Measurements from ENCODE around the gene OR2C3. TPM values are rescaled to one million over a fixed set of nuclear protein-coding genes. Genes with fewer than 3 reads are reported as not detected.

OR2C3 gene
- total and polyA plus RNA-seq, 2 of the 8 experiments (the other 6 are each of a cell fraction or from before 2014, with no cell fraction given): not detected

DNA sequence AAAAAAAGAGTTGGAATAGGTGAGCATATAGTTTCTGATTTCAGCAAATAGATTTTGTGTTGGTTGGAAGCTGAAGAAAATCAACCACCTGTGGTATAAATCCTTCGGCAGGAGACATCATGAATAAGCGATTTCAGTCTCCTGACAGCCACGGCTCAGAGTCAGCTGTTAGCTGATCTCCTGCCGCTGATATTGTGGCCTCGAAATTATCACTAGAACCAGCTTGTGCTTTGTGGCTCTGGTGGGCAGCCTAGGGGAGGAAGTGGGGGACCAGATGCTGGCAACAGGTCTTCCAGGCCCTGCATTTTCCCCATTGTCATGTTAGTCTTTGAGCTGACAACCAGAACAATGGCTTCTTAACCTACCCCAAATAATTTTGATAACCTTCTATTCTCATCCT lies 11.9 kb upstream of the OR2C3 start (continued):
- TF ChIP-seq TEAD4 (IDR thresholded peaks at IDR 0.05; ENCODE audit: low read depth, low read length) (no peak), BCL11A (IDR thresholded peaks at IDR 0.05; ENCODE audit: low read depth in 2 of 2, low read length in 2 of 2) (no peak), BRCA1 (IDR thresholded peaks at IDR 0.05; ENCODE audit: low read depth, low read length) (no peak)

Data from H1 (cell line).